NCI-H345 (cell line): ENCODE results near the gene YLPM1.
A peak's percentile ranks its signal among the peaks of the same experiment; 100 is the strongest.

Source experiments
- DNase-seq: peaks from one replicate; lab custom pipeline; 2025; lab: John Stamatoyannopoulos, UW

The YLPM1 gene

DNA sequence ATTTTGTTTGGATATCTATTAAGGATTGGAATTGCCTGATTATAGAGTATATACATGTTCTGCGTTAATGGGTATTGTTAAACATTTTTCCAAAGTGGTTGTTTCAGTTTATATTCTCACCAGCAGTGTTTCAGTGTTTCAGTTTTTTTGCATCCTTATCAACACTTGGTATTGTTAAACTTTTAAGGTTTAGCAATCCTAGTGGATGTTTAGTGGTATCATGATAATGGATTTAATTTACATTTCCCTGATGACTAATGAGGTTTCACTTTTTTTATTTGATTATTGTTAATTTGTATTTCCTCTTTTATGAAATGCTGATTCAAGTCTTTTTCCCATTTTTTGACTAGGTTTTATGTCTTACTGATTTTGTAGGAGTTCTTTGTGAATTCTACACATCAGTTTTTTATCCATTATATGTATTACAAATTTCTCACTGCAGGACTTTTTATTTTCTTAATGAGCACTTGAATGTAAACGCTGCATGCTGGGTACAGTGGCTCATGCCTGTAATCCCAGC, 23.7 kb downstream of the YLPM1 start:
- no peak for DNase-seq

DNA sequence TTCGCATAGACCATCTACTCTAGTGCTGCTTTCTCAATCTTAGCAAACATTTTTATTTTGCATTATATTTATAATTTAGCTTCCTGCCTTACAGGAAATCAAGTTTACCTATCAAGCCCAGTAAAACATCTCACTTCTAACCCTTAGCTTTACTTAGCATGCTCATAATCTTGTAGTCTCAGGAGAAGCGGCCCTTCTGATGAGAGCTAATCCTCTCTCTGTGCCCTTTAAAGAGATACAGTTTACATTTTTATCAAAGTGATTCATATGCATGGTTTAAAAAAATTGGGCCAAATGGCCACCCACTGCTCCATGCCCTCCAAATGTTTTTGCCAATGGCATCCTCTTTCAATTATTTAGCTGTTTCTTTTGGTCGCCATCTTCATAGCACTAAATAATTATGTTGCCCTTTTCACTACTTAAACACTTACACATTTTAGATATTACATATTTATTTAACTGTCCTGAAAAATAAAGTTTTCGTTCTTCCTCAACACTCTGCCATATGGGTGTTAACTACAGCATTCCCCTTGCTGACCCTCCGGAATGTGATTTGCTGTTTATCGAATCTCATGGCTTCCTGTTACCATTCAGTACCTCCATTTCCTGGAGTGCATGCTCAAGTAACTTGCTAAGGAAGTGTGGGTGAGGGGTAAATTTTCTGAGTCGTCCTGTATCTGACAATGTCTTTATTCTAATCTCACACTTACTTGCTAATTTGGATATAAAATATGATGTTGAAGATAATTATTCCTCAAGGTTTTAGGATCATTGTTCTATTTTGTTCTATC, 29.3 kb downstream of the YLPM1 start:
- no peak for DNase-seq

DNA sequence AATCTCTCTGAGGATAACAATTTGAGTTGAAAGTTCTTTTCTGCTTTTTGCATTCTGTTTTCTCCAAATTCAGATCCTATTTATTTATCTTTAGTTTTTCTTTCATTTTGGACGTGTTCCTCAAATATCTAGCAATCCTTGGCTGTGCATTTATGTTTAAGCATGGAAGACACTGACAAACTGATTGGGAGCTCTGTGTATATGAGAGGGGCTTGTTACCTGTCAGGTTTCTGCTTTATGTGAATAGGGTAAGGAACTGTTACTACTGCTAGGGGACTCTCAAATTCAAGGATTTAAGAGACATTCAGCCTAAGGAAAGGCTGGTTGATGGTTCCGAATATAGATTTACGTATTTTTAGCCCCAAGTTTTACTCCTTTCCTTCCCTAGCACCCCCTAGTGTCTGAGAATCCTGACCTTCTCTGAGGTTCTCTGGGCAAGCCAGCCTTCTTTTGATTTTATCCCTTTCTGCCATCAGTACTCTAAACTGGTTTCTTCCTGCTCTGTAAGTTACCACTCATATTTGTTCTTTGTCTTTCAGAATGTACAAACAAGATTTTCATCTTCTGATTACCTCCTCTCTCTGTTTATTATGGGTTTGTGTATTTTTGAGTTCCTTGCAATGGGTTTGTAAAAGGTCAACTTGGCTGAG, 30.5 kb downstream of the YLPM1 start:
- no peak for DNase-seq

DNA sequence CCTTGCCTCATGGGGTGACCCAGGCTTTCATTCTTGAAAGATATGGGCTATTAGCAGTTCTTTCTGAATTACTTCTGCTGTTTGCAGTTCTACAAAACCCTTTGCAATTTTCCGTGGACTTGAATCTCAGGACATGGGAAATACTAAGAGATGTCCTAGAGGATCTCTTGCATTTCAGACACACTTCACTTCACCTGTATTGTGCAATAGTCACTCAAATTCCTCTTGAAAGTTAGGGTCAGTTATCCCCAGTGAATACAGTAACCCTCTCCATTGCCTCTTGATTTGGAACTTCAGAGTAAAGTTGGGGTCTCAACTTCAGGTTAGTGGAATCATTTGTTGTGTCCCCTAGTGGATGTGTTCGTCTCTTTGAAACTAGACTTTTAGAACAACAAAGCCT, 31.8 kb downstream of the YLPM1 start:
- DNase-seq, result no peak

DNA sequence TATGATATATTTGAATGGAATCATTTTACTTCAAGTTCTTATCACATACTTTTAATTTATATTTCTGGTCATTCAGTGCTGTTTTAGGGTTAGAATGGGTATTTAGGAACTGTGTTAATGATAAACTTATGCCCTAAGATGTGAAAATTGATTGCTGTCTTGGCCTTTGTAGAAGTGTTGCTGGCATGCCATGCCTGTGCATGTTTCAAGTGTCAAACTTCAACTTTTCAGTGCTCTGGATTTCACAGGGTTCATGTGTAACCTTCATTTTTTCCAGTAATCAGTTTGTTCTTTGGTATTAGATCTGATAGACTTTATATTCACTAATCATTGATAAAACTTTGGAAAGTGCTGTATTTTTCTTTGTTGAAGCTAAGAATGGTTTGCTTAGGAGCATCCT, 36.6 kb downstream of the YLPM1 start:
- DNase-seq, result no peak

DNA sequence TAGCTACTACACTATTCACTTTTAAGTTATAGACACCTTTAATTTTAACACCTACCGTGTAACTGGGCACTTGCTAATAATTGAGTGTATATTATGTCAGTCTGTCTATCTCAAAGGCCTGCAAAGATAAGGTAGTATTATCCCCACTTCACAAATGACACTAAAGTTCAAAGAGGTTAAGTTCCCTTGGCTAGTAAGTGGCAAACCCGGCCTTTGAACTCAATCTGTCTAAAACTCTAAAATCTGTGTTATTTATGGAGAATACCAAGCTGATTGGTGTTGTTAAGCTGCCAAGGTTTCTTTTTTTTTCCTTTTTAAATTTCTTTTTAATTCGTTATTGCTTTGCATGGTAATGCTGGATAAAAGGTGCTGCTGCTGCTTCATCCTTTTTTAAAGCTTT, 37.7 kb downstream of the YLPM1 start:
- DNase-seq, result no peak

DNA sequence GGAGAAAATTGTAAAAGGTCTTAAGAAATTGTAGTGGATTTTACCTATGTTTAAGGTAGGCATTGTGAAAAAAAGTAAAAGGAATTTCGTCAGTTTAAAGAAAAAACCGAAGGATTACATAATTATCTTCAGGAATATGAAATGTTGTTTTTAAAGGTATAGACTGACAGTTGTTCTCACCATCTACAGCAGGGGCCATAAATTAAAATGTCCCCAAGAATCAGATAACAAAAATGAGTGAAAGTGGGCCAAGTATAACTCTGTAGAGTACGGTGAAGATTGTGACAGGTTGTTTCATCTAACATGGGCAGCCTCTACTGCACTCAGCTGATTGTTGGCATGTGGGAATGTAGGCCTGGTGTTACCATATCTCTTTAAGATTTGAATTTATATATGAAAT, 38.3 kb downstream of the YLPM1 start:
- DNase-seq, result no peak

DNA sequence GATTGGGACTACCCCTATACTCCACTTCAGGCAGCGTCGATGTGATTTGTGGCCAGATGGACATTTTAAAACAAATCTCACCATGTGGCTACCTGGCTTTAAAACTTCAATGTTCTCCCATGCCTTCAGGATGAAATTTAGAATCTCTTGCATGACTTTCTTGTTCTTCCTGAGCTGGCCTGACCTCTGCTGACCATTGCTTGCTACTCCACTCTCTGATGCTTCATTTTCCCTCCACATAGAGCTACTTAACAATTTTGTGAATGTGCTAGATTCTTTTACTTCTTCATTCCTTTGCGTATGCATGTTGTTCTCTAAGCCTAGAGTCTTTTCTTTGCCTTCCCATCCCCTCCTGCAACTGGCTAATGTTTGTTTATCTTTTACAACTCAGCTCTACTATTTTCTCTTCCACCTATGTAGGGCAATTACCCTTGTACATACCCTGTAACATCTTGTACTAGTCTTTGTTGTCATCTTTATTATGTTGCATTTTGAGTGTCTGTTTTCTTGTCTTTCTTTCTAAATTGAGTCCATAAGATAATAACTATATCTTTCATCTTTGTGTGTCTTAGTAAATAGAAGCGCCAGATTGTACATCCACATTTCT, 41.2 kb downstream of the YLPM1 start:
- no peak for DNase-seq

DNA sequence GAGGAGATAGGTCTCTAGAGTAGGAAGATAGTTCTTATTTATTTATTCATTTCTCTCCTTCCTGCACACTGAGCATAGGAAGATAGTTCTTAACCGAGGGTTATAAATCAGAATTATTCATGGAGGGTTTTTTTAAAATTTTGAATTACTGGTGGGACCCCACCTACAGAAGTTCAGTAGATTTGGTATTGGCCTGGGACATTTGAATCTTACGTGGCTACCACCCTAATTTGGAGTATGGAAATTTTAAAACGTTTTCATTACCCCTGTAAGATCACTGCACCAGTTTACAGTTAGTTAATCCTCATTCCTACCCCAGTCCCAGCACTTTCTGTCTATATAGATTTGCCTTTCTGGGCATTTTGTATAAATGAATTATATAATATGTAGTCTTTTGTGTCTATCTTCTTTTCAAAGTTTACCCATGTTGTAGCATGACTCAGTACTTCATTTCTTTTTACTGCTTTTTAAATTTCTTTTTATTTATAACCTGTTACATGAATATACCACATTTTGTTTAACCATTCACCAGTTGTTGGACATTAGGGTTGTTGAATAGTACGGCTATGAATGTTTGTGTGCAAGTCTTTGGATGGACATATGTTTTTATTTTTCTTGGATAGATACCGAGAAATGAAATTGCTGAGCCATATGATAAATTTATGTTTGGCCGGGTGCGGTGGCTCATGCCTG, 44.9 kb downstream of the YLPM1 start:
- DNase-seq, result no peak

DNA sequence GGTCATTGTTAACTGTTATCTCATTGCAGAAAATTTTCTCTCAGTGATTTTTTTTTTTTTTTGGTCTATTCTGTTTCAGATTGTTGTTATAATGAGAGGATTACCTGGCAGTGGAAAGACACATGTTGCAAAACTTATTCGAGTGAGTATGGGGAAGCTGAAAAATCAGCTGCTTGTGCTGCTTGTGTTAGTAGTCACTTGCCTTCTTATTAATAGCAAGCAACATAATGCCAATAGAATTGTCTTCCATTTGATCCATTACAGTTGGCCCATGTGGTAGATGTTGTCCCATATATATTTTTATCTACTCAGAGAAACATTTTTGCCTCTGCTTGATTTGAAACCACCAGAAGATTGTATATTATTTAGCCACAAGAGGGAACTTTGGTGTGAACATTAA, 53.0 kb downstream of the YLPM1 start:
- no peak for DNase-seq

DNA sequence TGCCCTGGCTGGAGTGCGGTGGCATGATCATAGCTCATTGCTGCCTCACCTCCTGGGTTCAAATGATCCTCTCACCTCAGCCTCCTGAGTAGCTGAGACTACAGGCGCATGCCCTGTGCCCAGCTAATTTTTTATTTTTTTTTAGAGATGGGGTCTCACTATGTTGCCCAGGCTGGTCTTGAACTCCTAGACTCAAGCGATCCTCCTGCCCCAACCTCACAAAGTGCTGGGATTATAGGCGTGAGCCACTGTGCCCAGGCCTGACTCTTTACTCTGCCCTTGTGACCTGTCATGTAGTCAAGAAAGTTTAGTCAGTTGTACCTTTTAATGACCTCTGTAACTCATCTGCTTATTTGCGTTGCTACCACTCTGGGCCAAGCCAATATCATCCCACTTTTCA, 57.2 kb downstream of the YLPM1 start:
- DNase-seq, result no peak

DNA sequence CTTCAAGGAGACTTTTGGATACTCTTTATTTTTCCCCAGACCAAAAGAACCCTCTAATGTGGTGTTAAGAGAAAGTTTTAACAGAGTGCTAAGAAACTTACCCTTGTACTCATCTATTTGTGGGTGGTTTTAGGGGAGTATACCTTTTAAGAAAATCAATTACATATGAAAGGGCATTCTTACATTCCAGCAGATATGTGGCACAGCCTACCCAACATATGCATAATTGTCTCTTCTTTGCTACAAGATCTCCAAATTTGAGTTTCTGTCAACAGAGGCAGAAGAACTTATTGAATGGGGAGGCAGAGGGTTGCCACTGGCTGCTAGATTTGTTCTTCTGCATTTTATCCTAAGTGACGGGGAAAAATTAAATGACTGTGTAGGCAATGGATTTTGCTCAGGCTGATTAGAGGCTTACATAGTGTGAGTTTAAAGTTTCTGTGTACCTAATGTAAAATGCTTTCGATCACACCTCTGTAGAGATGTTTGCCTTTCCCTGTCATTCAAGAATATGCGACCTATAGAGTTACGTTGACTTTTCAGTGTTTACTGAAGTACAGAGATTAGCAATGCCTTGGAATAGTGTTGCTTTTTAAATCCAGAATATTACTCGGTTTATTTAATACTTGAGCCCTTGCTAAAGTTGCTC, 58.3 kb downstream of the YLPM1 start:
- DNase-seq, result no peak

DNA sequence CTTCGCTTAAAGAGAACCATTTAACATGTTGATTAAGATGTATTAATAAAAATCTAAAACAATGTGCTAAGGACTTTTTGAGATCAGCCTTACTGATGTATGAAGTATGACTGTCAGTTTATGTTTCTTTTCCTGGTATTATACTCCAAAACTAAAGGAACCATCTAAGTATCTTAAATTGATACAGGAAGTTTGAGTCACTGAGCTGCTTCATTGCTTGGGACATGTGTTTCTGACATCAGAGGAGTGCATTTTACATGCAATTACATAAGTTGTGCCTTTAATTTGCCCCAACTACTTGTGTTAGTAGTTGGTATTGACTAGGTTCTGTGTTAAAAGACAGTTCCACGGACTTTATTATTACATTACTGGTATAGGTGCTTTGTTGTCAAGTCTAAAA, 61.9 kb downstream of the YLPM1 start:
- DNase-seq, result no peak

DNA sequence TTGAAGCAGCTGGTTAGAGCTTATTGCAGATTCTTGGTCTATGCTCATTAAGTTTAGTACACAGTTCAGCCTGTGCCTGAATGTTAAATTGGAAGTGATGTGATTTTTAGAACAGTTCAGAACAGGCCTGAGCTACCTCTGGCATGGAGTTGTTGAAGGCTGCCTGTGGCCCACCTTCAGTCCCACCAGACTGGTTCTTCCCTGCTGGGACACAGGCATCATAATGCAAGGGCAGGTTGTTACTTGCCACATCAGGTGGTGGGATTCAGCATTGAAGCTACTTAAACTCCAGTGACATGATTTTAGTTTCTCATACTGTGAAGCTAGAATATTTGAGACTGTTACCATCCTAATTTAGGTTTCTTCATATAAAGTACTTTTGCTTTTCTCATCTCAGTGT, 63.5 kb downstream of the YLPM1 start:
- DNase-seq, result peak; percentile 8

DNA sequence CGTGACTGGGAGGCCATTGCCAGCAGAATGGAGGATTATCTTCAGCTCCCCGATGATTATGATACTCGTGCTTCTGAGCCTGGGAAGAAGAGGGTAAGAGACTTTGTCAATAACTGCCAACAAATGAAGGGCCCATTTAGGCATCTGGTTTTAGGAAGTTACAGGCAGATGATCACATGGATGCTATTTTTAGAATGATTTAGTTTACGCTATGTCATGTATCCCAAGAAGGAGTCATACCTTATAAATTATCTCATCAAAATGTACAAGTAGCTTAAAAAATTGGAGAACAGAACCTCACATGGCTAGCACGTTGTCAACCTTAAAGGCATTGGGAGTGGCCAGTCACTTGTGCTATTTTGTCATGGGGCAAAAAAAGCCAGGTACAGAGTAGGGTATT, 66.1 kb downstream of the YLPM1 start:
- no peak for DNase-seq

DNA sequence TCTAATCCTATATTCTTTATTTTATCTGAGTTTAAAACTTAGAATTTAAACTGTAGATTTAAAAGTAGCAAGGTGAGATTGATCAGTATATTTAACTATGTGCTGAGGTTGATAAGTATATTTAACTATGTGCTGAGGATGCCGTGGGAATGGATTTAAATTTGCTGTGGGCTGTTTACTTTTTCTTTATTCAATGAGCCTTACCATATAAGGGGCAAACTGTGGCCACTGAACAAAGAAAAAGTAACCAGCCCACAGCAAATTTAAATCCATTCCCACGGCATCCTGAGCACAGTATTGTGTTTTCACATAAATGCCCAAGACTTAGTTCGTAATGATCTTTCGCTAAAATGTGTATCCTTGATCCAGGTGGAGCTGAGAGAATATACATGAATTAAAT, 69.7 kb downstream of the YLPM1 start:
- no peak for DNase-seq

DNA sequence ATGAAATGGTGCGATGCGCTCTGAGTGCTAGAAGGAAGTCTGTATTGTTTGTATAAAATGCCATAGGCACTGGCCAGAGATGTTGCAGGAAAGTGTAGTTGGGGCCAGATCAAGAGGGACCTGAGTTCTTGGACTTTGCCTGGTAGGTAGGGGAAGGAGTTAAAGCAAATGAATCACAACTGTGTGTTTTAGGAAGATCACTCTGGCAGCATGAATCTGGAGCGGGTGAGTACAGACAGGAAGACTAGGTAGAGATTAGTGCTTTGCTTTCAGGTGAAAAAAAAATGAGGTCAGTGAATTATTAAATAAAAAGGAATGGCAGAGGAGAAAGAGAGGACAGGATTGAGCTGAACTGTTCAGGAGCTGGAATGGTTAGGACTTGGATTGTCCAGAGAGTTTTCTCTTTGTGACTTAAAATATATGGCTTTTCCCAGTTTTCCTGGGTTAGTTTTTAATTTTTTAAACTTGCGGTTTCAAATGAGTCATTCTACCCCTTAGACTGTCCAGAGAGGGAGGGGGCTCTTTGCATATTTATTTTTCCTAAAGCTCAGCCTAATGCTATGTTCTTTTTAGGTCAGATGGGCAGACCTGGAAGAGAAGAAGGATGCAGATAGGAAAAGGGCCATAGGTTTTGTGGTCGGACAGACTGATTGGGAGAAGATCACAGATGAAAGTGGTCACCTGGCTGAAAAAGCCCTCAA, 71.7 kb downstream of the YLPM1 start:
- DNase-seq, result no peak

DNA sequence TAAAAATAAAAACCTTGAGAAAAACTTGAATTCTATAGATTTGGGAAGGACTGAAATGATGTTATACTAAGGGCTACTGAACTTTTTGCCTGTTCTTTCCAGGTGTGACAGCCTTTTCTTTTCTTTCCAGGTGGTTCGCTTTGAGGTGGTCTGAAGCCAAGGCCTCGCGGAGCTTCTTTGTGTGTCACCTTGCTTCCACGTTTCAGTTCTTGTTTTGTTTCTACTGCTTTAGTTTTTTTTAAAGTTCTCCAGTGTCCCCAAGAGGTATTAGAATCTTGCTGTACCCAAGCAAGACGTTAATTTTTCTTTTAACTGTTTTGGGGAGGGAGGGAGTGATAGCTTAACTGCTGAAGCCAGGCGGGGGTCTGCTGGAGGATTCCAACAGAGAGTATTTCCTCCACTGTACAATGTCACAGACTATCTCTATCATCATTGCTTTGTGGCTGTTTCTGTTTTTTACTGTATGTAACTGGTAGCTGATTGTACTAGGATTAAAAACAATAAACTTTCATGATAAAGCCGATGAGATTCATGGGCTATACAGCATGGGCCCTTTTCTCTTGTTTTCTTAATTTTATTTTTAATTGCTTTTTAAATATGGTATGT, 72.6 kb downstream of the YLPM1 start:
- DNase-seq, result no peak

DNA sequence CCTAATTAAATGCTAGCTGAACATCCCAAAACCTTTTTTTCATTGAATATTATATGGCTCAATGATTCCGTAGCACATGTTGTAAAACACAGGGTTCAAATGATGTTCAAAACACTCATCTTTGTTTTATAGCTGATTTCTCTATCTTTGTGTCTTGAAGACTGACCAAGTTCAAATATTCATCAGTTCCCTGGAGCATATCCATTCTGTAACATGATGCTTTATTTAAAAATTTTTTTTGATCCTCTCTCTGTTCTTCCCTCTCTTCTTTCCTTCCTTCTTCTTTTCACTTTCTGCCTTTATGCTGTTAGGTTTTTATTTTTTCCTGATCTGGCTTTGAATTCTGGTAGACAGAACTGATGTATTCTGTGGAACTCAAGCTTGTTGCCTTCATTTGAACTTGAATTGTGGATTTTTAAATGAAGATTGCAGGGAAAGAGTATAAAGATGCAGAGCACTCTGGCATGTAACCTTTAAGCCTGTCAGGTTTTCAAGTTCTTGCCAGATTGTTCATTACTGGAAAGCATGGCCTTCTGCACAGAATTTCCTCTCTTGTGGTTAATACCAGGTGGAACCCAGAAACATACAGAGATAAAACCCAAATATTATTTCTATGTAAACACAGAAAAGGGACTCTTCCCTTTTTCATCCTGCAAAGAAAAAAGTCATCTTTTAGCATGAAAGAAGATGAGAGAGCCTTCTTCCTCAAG, 73.3 kb downstream of the YLPM1 start:
- DNase-seq, result no peak

DNA sequence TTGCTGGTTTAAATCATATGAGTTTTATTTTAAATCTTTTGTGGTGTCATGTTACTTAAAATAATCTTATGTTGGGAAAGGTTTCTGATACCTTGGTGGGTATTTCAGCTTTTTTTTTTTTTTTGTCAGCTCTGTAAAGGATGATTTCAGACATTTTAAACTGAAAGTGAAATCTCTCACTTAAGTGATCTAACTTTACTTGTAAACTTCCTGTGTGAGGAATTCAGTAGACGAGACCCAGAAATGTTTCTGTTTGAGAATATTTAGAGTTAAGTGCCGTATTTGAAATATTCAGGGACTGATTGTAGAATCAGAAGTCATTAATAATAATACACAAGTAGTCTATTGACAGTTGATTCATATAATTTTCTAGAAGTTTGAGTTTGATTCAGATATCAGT, 75.0 kb downstream of the YLPM1 start:
- DNase-seq, result no peak
